K562 (cell line): ENCODE data around the gene EPM2A. TPM values are rescaled to one million over a fixed set of nuclear protein-coding genes. Genes with fewer than 3 reads are reported as not detected.
A peak's percentile ranks its signal among the peaks of the same experiment; 100 is the strongest.

ENCODE experiments used
- ATAC-seq: fragments of 200-7000 bp; cut with Tn5 transposase; 3 replicates; pipeline ENCODE4 v1.9.1; 2020; ENCODE audit warnings: moderate library complexity
- BruUV-seq: library from RNA; stranded (reverse); fragments of 400-500 nt; replicated peaks from 2 replicates; lab custom pipeline; 2021; lab: Mats Ljungman, UMichigan
- CTCF ChIA-PET: fragments of 300-600 bp; formaldehyde crosslinking; extraction: SDS; loops from one replicate; lab custom pipeline; 2021; ENCODE audit warnings: low intra/inter-chr PET ratio; lab: Yijun Ruan, JAX
- POLR2A ChIA-PET: fragments of 300-600, 350-650 bp; sonication (Branson Sonifier 250); formaldehyde crosslinking; extraction: SDS; loops from one replicate; lab custom pipeline; 2021; ENCODE audit warnings: antibody characterized with exemption, inconsistent platforms; lab: Yijun Ruan, JAX
- DNase-seq, 4 experiments: peaks; one replicate each; pipeline versions ENCODE4 v3.0.0 to v3.0.0-alpha.2; 2011 to 2018; ENCODE audit warnings: low spot score in 3 of 4, mixed read lengths in 3 of 4; ENCODE audit errors: extremely low read depth in 1 of 4
- FAIRE-seq: peaks from 2 replicates; lab custom pipeline; 2011; peaks lifted over from hg19 to GRCh38; lab: Jason Lieb, UNC
- H2AFZ ChIP-seq: 2 replicates; pipeline ENCODE4 v1.6.0; 2011; ENCODE audit warnings: low read depth, low read length, control low read depth, inconsistent platforms
- H3K27ac ChIP-seq: fragments of 200-600 bp; 3 replicates; pipeline ENCODE4 v1.8.0; 2011; ENCODE audit warnings: low read depth, mild to moderate bottlenecking, control low read depth, inconsistent platforms, low read length, moderate library complexity, mixed read lengths; ENCODE audit errors: extremely low read depth
- H3K27me3 ChIP-seq, 2 experiments: fragments of 300-600 bp in 1 of 2; 2 replicates in 1 of 2; 3 replicates in 1 of 2; pipeline versions ENCODE4 v1.6.0 to v1.8.0; 2011; ENCODE audit warnings: inconsistent platforms in 2 of 2, low read length in 2 of 2, mild to moderate bottlenecking in 1 of 2, mixed read lengths in 1 of 2, moderate library complexity in 1 of 2; ENCODE audit not compliant: control insufficient read depth in 2 of 2, insufficient read depth in 2 of 2
- H3K36me3 ChIP-seq: fragments of 300-600 bp; 3 replicates; pipeline ENCODE4 v1.8.0; 2011; ENCODE audit warnings: mild to moderate bottlenecking, low read length, inconsistent platforms; ENCODE audit not compliant: control insufficient read depth, insufficient read depth
- H3K4me1 ChIP-seq, 2 experiments: fragments of 200-600 bp in 1 of 2; replicated peaks in 1 of 2; 2 replicates in 1 of 2; 3 replicates in 1 of 2; pipeline versions ENCODE4 v1.5.1 to v1.8.0; 2011; ENCODE audit warnings: inconsistent platforms in 2 of 2, low read length in 2 of 2, mild to moderate bottlenecking in 1 of 2, mixed read lengths in 1 of 2, moderate library complexity in 1 of 2; ENCODE audit not compliant: control insufficient read depth in 2 of 2, insufficient read depth in 2 of 2
- H3K4me2 ChIP-seq: 2 replicates; pipeline ENCODE4 v1.6.1; 2011; ENCODE audit warnings: low read length, control low read depth, inconsistent platforms, mixed read lengths; ENCODE audit not compliant: insufficient read depth
- H3K4me3 ChIP-seq: fragments of 200-600 bp; sonication (generic), shearing (Covaris generic); 2 replicates; pipeline ENCODE4 v1.5.1; 2016; ENCODE audit warnings: control low read depth, inconsistent platforms
- H3K79me2 ChIP-seq: fragments of 200-600 bp; 3 replicates; pipeline ENCODE4 v1.8.0; 2011; ENCODE audit warnings: low read length, inconsistent platforms; ENCODE audit not compliant: control insufficient read depth, insufficient read depth
- H3K9ac ChIP-seq, 2 experiments: 2 replicates each; pipeline versions ENCODE4 v1.6.0 to v1.6.1; 2011; ENCODE audit warnings: low read depth in 2 of 2, low read length in 2 of 2, control low read depth in 1 of 2, inconsistent platforms in 1 of 2, mild to moderate bottlenecking in 1 of 2, mixed read lengths in 1 of 2; ENCODE audit not compliant: insufficient read depth in 1 of 2
- H3K9me1 ChIP-seq: one replicate; pipeline ENCODE4 v1.6.0; 2011; ENCODE audit warnings: inconsistent platforms, mild to moderate bottlenecking, low read length, moderate library complexity; ENCODE audit not compliant: control insufficient read depth, insufficient read depth
- H3K9me3 ChIP-seq: replicated peaks from 2 replicates; pipeline ENCODE4 v1.5.1; 2011; ENCODE audit warnings: low read depth, low read length, inconsistent platforms; ENCODE audit not compliant: control insufficient read depth, insufficient read depth
- H4K20me1 ChIP-seq: replicated peaks from 2 replicates; pipeline ENCODE4 v1.6.1; 2011; ENCODE audit warnings: low read length, inconsistent platforms, mixed read lengths; ENCODE audit not compliant: control insufficient read depth, insufficient read depth
- ADNP ChIP-seq: fragments of 200-800 bp; sonication (Bioruptor generic); IDR thresholded peaks from 2 replicates; pipeline ENCODE4 v1.6.1; 2016; ENCODE audit warnings: missing genetic modification characterization, missing compliant biosample characterization
- BRD9 ChIP-seq: fragments of 450-650 bp; IDR thresholded peaks from 2 replicates; pipeline ENCODE4 v1.6.1; 2018; ENCODE audit warnings: low read depth; ENCODE audit not compliant: partially characterized antibody
- EWSR1 ChIP-seq: fragments of 450-650 bp; IDR thresholded peaks from 2 replicates; pipeline ENCODE4 v1.6.1; 2018; ENCODE audit warnings: borderline replicate concordance, mild to moderate bottlenecking, low read depth, moderate library complexity; ENCODE audit not compliant: partially characterized antibody
- FOXA3 ChIP-seq, 2 experiments: fragments of 450-650 bp in 1 of 2; sonication (generic) in 1 of 2; formaldehyde crosslinking; IDR thresholded peaks in 1 of 2; conservative IDR thresholded peaks in 1 of 2; 2 replicates each; pipeline versions ENCODE4 v1.4.0 to v1.8.0; 2020 to 2022; ENCODE audit warnings: mild to moderate bottlenecking in 2 of 2, missing genetic modification reagents in 1 of 2
- ID3 ChIP-seq, 2 experiments: fragments of 250-450 bp in 1 of 2; fragments of 450-650 bp in 1 of 2; sonication (Bioruptor Pico) in 1 of 2; IDR thresholded peaks; 2 replicates each; pipeline versions ENCODE4 v1.6.1 to v1.8.0; 2016 to 2021; ENCODE audit warnings: mild to moderate bottlenecking in 2 of 2, moderate library complexity in 2 of 2, missing compliant biosample characterization in 1 of 2, missing genetic modification characterization in 1 of 2
- MYC ChIP-seq, 2 experiments: fragments of 250-450 bp in 1 of 2; sonication (Bioruptor Pico) in 1 of 2; IDR thresholded peaks; 2 replicates each; pipeline versions ENCODE4 v1.5.1 to v1.6.1; 2012 to 2021; ENCODE audit warnings: low read depth in 2 of 2, borderline replicate concordance in 1 of 2, improper control_type of control experiment in 1 of 2, low read length in 1 of 2, mild to moderate bottlenecking in 1 of 2, moderate library complexity in 1 of 2
- NRF1 ChIP-seq, 2 experiments: fragments of 450-650 bp; IDR thresholded peaks in 1 of 2; conservative IDR thresholded peaks in 1 of 2; 2 replicates each; pipeline ENCODE4 v1.6.1; 2014; ENCODE audit warnings: mild to moderate bottlenecking in 2 of 2
- SLC30A9 ChIP-seq: fragments of 250-450 bp; sonication (Bioruptor Pico); IDR thresholded peaks from 2 replicates; pipeline ENCODE4 v1.8.0; 2022; ENCODE audit warnings: mild to moderate bottlenecking, moderate library complexity
- SMARCC2 ChIP-seq: fragments of 450-650 bp; IDR thresholded peaks from 2 replicates; pipeline ENCODE4 v1.6.1; 2017; ENCODE audit warnings: antibody characterized with exemption, moderate library complexity, mild to moderate bottlenecking, low read depth
- TFE3 ChIP-seq: fragments of 450-650 bp; formaldehyde crosslinking; IDR thresholded peaks from 2 replicates; pipeline ENCODE4 v1.4.0; 2020; ENCODE audit warnings: mild to moderate bottlenecking, mixed read lengths
- ZNF280B ChIP-seq: fragments of 250-450 bp; sonication (Bioruptor Pico); IDR thresholded peaks from 2 replicates; pipeline ENCODE4 v1.5.1; 2021; ENCODE audit warnings: mild to moderate bottlenecking
- ZNF316 ChIP-seq: fragments of 450-650 bp; IDR thresholded peaks from 2 replicates; pipeline ENCODE4 v1.6.1; 2016
- WGBS: fragments of 100-300 bp; shearing (Covaris generic); methylation state at CpG from one replicate; pipeline ENCODE4 v1.1.6; 2016; ENCODE audit warnings: low coverage, mixed read lengths; ENCODE audit not compliant: insufficient coverage; ENCODE audit errors: missing lambda C conversion rate; 5-methylcytosine and 5-hydroxymethylcytosine counted together
- in situ Hi-C: fragments of 300-500 bp; cut with MboI; formaldehyde crosslinking; loops from 4 replicates; pipeline ENCODE4 v1.15.0; 2018; ENCODE audit warnings: inconsistent platforms, mixed read lengths
- intact Hi-C: fragments of 100-400 bp; cut with micrococcal nuclease; formaldehyde crosslinking; loops from 2 replicates; pipeline ENCODE4 v1.14.2; 2022
- polyA plus RNA-seq, 8 experiments: library from polyadenylated mRNA; depleted of rRNA in 4 of 8; stranded (reverse) in 5 of 8; unstranded in 3 of 8; fragments of >200 nt; fragmentation: Nextera tagmentation in 2 of 8; fragmentation: Illumina TruSeq in 1 of 8; extraction: Ambion mirVana in 2 of 8; extraction: Trizol in 1 of 8; gene quantifications; 2 replicates each; pipeline versions ENCODE4 v1.2.1 to v1.2.3, GENCODE V29; 2011 to 2014; ENCODE audit warnings: inconsistent platforms in 1 of 8, missing spikeins in 1 of 8
- total RNA-seq, 7 experiments: library from RNA; depleted of rRNA in 6 of 7; stranded (reverse); fragments of >200 nt in 6 of 7; fragmentation: Illumina TruSeq in 2 of 7; extraction: Trizol in 2 of 7; gene quantifications; 2 replicates each; pipeline versions ENCODE4 v1.2.1 to v1.2.3, GENCODE V29; 2011 to 2021; ENCODE audit warnings: low replicate concordance in 1 of 7

The EPM2A gene
- total and polyA plus RNA-seq, 9 of the 15 experiments (the other 6 are each of a cell fraction or from before 2014, with no cell fraction given), result 0.35 to 5.3 (median 2.5) TPM

- ATAC-seq (no peak), DNase-seq (no peak), FAIRE-seq (no peak)
- no peaks in the 10 kb centered on the region for H3K79me2 ChIP-seq
- no peaks in the 10 kb centered on the region for H3K9me3 ChIP-seq
- BruUV-seq, result no TSS peak
- no peaks in the 10 kb centered on the region for H3K36me3 ChIP-seq
- no peaks in the 10 kb centered on the region for H3K9me1 ChIP-seq
- no peak overlapping the region for H3K4me2 ChIP-seq
- no peak overlapping the region for H2AFZ ChIP-seq
- H3K4me1 ChIP-seq, result no peaks in the 10 kb centered on the region
- WGBS, result 0% methylated on average over 2 of the region's 2 CpGs
- no peak overlapping the region for H3K9ac ChIP-seq
- no peak overlapping the region for H3K4me3 ChIP-seq
- no peak overlapping the region for H3K27ac ChIP-seq
- intact Hi-C loops (no loop called here), in situ Hi-C loops (no loop called here)
- TF ChIP-seq EWSR1, result no peak
- no peak for TF ChIP-seq ZNF280B (CRISPR knock-in tag)
- TF ChIP-seq FOXA3 (CRISPR knock-in tag; conservative IDR thresholded peaks at IDR 0.05 in 1 of 2, IDR thresholded peaks at IDR 0.05 in 1 of 2), result no peak
- peak; percentile 21; the same call in 1 of the 2 replicates for TF ChIP-seq ZNF316
- TF ChIP-seq, all 486 proteins: peak for 1
- Histone ChIP-seq H3K27me3 (no peaks in the 10 kb centered on the region), H4K20me1 (no peaks in the 10 kb centered on the region)
- ChIA-PET CTCF (no interaction called here), POLR2A (no interaction called here)
These were observed 65.7 kb downstream of the EPM2A start for GRCh38 chr6:145669627-145670034.

- ChIA-PET POLR2A (no interaction called here), CTCF (no interaction called here)
- no peak overlapping the region for H3K4me2 ChIP-seq
- WGBS, result 0% methylated on average over 1 of the region's 1 CpG
- no peaks in the 10 kb centered on the region for H4K20me1 ChIP-seq
- no peak overlapping the region for H3K27ac ChIP-seq
- H3K36me3 ChIP-seq, result no peaks in the 10 kb centered on the region
- ATAC-seq, result no peak
- no peak for DNase-seq
- no peak for FAIRE-seq
- in situ Hi-C loops (no loop called here), intact Hi-C loops (no loop called here)
- no peak overlapping the region for H3K9ac ChIP-seq
- H2AFZ ChIP-seq, result no peak overlapping the region
- no peaks in the 10 kb centered on the region for H3K9me1 ChIP-seq
- H3K9me3 ChIP-seq, result no peaks in the 10 kb centered on the region
- H3K79me2 ChIP-seq, result no peaks in the 10 kb centered on the region
- H3K4me3 ChIP-seq, result no peak overlapping the region
- no peaks in the 10 kb centered on the region for H3K4me1 ChIP-seq
- H3K27me3 ChIP-seq, result no peaks in the 10 kb centered on the region
- no TSS peak for BruUV-seq
- TF ChIP-seq SMARCC2 (no peak), BRD9 (no peak), SLC30A9 (CRISPR knock-in tag) (no peak), MYC (IDR thresholded peaks at IDR 0.05; ENCODE audit: low read depth, low read length) (no peak), MYC (CRISPR knock-in tag; IDR thresholded peaks at IDR 0.05; ENCODE audit: borderline replicate concordance, low read depth) (no peak), TFE3 (CRISPR knock-in tag) (no peak), NRF1 (conservative IDR thresholded peaks at IDR 0.05 in 1 of 2, IDR thresholded peaks at IDR 0.05 in 1 of 2) (no peak), ADNP (tag) (no peak), ID3 (CRISPR knock-in tag; IDR thresholded peaks at IDR 0.05) (no peak), ID3 (tag; IDR thresholded peaks at IDR 0.05) (no peak)
These were observed 66.5 kb downstream of the EPM2A start for GRCh38 chr6:145668844-145669243.
